Mucosa of descending colon (tissue), 3 donors: ENCODE data around the gene CPLX3. TPM values are rescaled to one million over a fixed set of nuclear protein-coding genes. Genes with fewer than 3 reads are reported as not detected.

Experiments used
- ATAC-seq: fragments of 200-7000 bp; cut with Tn5 transposase; one replicate; pipeline ENCODE4 v1.9.1; 2020; ENCODE audit warnings: mild to moderate bottlenecking, moderate library complexity
- DNase-seq, 3 donors: peaks; one replicate each; pipeline ENCODE4 v3.0.0-alpha.2; 2020
- H3K36me3 ChIP-seq: fragments of 200-600 bp; one replicate; pipeline ENCODE4 v1.8.0; 2021; ENCODE audit warnings: low read depth, mild to moderate bottlenecking
- H3K4me1 ChIP-seq: fragments of 200-600 bp; one replicate; pipeline ENCODE4 v1.8.0; 2021; ENCODE audit warnings: low read depth, mild to moderate bottlenecking
- H3K4me3 ChIP-seq: fragments of 200-600 bp; one replicate; pipeline ENCODE4 v1.8.0; 2021; ENCODE audit warnings: mild to moderate bottlenecking
- H3K9me3 ChIP-seq: fragments of 200-600 bp; one replicate; pipeline ENCODE4 v1.8.0; 2021; ENCODE audit warnings: mild to moderate bottlenecking
- CTCF ChIP-seq: fragments of 200-600 bp; IDR thresholded peaks from one replicate; pipeline ENCODE4 v1.8.0; 2022; ENCODE audit warnings: antibody characterized with exemption, mild to moderate bottlenecking
- intact Hi-C, 2 donors: fragments of 100-400 bp; cut with DNase I in 1 of 2; cut with micrococcal nuclease in 1 of 2; formaldehyde crosslinking; loops; one replicate each; pipeline versions ENCODE4 v1.11.0 to v1.11.1; 2022; cut with DNase I, micrococcal nuclease
- total RNA-seq, 3 donors: library from RNA; stranded (reverse); fragmentation: NEBNext Ultra II Directional in 2 of 3; extraction: Animal tissue kit (Norgen Biotek cat#: 25700) in 2 of 3; gene quantifications; one replicate each; pipeline versions ENCODE4 v1.2.1 to v1.2.4, GENCODE V29; 2021 to 2023
- donor health status: DM: no; HTN: no; CAD: no; lungs with moderate emphysema.
- donor health status: DM: no; HTN: no; CAD: no.
- donor health status: DM: no; HTN: yes; CAD: no.

CPLX3 gene
- total RNA-seq, 3 donors from 2014 or later: 0.16 to 0.19 TPM; not detected in 1

DNA sequence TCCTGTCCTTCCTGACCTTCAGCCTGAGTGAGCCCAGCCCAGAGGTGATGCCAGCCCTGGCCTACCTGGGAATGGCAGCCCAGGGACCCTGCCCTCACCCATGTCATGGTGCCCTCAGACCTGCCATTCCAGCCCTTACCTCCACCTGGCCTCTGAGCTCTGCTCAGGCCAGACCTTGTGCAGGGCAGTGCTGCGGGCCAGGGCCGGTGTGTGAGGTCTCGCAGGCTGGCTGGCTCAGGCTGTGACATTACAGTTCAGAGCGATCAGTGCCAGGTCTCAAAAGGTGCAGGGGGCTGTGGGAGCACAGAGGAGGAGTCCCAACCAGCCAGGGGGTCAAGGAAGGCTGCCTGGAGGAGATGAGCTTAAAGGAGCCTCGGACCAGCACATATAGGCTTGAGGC lies 6.4 kb upstream of the CPLX3 start:
- no peak for TF ChIP-seq CTCF
- intact Hi-C loops: no loop called here
- DNase-seq (no peak), ATAC-seq (no peak)
- no peaks in the 10 kb centered on the region for H3K9me3 ChIP-seq
- peaks cover 29% of the 10 kb centered on the region for H3K4me1 ChIP-seq
- no peak overlapping the region for H3K4me3 ChIP-seq
- no peaks in the 10 kb centered on the region for H3K36me3 ChIP-seq

DNA sequence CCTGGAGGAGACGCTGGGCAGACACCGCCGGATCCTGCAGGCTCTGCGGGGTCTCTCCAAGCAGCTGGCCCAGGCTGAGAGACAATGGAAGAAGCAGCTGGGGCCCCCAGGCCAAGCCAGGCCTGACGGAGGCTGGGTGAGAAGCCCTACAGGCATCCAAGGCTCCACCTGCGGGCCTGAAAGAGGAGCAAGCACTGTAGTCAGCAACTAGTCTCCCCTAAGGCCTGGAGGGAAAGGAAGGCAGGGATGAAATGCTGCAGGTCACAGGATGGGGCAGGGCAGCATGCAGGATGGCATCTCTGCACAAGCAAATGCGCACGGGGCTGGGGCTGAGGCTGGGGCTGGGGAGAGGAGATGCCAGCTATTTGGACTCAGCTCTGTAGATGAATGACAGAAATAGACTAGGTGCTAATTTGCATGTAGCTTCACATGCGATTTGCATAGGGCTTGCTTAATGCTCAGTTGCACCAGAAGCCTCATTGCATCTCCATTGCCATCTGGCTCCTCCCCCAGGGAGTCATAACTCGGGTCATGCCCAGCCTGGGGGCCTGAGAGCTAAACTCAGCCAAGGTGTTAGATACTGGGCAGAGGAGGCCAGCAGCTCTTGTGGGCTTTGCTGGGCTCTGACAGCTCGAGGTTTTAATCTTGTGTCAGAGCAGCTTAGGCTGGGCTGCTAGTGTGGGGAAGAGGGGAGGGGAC lies 5.2 kb upstream of the CPLX3 start:
- intact Hi-C loops: no loop called here
- ATAC-seq: no peak
- Histone ChIP-seq H3K9me3 (no peaks in the 10 kb centered on the region), H3K4me1 (peaks cover 19% of the 10 kb centered on the region), H3K4me3 (no peak overlapping the region), H3K36me3 (no peaks in the 10 kb centered on the region)
- no peak for TF ChIP-seq CTCF
- no peak for DNase-seq

GRCh38 chr15:74821790-74822158 lies 4.7 kb upstream of the CPLX3 start:
- Histone ChIP-seq H3K36me3 (no peaks in the 10 kb centered on the region), H3K4me3 (no peak overlapping the region), H3K9me3 (no peaks in the 10 kb centered on the region), H3K4me1 (peaks cover 14% of the 10 kb centered on the region)
- intact Hi-C loops: no loop called here
- TF ChIP-seq CTCF: no peak
- ATAC-seq (no peak), DNase-seq (no peak)

DNA sequence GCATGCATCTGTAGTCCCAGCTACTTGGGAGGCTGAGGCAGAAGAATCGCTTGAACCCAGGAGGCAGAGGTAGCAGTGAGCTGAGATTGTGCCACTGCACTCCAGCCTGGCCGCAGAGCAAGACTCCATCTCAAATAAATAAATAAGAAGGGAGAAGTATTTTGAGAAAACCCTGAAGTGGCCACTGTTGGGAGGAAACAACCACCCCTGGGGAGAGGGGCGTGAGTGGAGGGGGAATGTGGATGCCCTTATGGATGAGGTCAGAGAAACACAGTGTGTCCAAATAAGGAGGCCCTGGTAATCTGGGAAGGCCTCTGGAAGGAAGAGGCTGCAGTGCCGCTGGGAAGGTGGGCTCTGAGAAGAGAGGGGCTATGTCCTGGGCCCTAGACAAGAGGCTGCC lies 4.2 kb upstream of the CPLX3 start:
- no peak for TF ChIP-seq CTCF
- H3K4me1 ChIP-seq: peaks cover 13% of the 10 kb centered on the region
- H3K36me3 ChIP-seq: no peaks in the 10 kb centered on the region
- H3K9me3 ChIP-seq: no peaks in the 10 kb centered on the region
- H3K4me3 ChIP-seq: no peak overlapping the region
- ATAC-seq (no peak), DNase-seq (no peak)
- intact Hi-C loops: no loop called here

GRCh38 chr15:74823324-74823723 lies 3.1 kb upstream of the CPLX3 start:
- H3K36me3 ChIP-seq: no peaks in the 10 kb centered on the region
- no peak for TF ChIP-seq CTCF
- intact Hi-C loops: no loop called here
- H3K9me3 ChIP-seq: no peaks in the 10 kb centered on the region
- no peak for ATAC-seq
- DNase-seq: no peak
- H3K4me1 ChIP-seq: peaks cover 2% of the 10 kb centered on the region
- no peak overlapping the region for H3K4me3 ChIP-seq

GRCh38 chr15:74824976-74825375 lies 1.5 kb upstream of the CPLX3 start:
- DNase-seq (no peak), ATAC-seq (no peak)
- Histone ChIP-seq H3K4me3 (no peak overlapping the region), H3K36me3 (no peaks in the 10 kb centered on the region), H3K4me1 (no peaks in the 10 kb centered on the region), H3K9me3 (no peaks in the 10 kb centered on the region)
- TF ChIP-seq CTCF: no peak
- intact Hi-C loops: no loop called here
